ENCODE measurements around the gene SIK3.

The SIK3 gene

DNA sequence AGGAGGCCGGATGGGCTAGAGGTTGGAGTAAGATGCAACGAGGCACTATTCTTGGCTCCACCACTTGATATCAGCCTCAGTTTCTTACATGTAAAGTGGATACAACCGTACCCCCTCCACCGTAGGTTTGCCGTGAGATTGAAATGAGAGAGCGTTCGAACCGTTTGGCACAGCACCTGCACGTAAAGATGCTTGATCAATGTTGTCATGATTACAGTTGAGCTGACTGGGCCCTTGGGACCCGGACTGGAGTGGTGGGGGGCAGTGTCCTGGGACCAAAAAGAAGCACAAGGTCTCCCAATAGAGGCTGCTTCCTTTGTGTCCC, 264.8 kb downstream of the SIK3 start:
- DNase-seq: no peak

DNA sequence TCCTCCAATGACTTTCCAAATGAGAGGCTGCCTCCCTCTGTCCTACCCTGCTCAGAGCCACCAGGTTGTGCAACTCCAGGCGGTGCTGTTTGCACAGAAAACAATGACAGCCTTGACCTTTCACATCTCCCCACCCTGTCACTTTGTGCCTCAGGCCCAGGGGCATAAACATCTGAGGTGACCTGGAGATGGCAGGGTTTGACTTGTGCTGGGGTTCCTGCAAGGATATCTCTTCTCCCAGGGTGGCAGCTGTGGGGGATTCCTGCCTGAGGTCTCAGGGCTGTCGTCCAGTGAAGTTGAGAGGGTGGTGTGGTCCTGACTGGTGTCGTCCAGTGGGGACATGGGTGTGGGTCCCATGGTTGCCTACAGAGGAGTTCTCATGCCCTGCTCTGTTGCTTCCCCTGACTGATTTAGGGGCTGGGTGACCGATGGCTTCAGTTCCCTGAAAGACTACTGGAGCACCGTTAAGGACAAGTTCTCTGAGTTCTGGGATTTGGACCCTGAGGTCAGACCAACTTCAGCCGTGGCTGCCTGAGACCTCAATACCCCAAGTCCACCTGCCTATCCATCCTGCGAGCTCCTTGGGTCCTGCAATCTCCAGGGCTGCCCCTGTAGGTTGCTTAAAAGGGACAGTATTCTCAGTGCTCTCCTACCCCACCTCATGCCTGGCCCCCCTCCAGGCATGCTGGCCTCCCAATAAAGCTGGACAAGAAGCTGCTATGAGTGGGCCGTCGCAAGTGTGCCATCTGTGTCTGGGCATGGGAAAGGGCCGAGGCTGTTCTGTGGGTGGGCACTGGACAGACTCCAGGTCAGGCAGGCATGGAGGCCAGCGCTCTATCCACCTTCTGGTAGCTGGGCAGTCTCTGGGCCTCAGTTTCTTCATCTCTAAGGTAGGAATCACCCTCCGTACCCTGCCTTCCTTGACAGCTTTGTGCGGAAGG, 265.6 kb downstream of the SIK3 start:
- DNase-seq: no peak

DNA sequence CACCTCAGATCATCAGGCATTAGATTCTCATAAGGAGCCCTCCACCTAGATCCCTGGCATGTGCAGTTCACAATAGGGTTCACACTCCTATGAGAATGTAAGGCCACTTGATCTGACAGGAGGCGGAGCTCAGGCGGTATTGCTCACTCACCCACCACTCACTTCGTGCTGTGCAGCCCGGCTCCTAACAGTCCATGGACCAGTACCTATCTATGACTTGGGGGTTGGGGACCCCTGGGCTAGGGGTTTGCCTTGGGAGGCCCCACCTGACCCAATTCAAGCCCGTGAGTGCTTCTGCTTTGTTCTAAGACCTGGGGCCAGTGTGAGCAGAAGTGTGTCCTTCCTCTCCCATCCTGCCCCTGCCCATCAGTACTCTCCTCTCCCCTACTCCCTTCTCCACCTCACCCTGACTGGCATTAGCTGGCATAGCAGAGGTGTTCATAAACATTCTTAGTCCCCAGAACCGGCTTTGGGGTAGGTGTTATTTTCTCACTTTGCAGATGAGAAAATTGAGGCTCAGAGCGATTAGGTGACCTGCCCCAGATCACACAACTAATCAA, 266.4 kb downstream of the SIK3 start:
- DNase-seq: no peak

DNA sequence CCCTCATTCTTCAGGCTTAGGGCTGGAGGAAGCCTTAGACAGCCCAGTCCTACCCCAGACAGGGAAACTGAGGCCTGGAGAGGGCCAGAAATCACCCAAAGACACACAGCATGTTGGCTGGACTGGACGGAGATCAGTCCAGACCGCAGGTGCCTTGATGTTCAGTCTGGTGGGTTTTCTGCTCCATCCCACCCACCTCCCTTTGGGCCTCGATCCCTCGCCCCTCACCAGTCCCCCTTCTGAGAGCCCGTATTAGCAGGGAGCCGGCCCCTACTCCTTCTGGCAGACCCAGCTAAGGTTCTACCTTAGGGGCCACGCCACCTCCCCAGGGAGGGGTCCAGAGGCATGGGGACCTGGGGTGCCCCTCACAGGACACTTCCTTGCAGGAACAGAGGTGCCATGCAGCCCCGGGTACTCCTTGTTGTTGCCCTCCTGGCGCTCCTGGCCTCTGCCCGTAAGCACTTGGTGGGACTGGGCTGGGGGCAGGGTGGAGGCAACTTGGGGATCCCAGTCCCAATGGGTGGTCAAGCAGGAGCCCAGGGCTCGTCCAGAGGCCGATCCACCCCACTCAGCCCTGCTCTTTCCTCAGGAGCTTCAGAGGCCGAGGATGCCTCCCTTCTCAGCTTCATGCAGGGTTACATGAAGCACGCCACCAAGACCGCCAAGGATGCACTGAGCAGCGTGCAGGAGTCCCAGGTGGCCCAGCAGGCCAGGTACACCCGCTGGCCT, 267.9 kb downstream of the SIK3 start:
- no peak for DNase-seq

DNA sequence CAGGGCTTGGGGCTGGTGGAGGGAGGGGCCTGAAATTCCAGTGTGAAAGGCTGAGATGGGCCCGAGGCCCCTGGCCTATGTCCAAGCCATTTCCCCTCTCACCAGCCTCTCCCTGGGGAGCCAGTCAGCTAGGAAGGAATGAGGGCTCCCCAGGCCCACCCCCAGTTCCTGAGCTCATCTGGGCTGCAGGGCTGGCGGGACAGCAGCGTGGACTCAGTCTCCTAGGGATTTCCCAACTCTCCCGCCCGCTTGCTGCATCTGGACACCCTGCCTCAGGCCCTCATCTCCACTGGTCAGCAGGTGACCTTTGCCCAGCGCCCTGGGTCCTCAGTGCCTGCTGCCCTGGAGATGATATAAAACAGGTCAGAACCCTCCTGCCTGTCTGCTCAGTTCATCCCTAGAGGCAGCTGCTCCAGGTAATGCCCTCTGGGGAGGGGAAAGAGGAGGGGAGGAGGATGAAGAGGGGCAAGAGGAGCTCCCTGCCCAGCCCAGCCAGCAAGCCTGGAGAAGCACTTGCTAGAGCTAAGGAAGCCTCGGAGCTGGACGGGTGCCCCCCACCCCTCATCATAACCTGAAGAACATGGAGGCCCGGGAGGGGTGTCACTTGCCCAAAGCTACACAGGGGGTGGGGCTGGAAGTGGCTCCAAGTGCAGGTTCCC, 268.6 kb downstream of the SIK3 start, which contains the start of gene APOC3:
APOC3 (plus strand) TSS at position 383 of the 659 bp plus-strand sequence. CDS start 676 bp downstream, outside the sequence.
- peak; percentile 73 for DNase-seq

DNA sequence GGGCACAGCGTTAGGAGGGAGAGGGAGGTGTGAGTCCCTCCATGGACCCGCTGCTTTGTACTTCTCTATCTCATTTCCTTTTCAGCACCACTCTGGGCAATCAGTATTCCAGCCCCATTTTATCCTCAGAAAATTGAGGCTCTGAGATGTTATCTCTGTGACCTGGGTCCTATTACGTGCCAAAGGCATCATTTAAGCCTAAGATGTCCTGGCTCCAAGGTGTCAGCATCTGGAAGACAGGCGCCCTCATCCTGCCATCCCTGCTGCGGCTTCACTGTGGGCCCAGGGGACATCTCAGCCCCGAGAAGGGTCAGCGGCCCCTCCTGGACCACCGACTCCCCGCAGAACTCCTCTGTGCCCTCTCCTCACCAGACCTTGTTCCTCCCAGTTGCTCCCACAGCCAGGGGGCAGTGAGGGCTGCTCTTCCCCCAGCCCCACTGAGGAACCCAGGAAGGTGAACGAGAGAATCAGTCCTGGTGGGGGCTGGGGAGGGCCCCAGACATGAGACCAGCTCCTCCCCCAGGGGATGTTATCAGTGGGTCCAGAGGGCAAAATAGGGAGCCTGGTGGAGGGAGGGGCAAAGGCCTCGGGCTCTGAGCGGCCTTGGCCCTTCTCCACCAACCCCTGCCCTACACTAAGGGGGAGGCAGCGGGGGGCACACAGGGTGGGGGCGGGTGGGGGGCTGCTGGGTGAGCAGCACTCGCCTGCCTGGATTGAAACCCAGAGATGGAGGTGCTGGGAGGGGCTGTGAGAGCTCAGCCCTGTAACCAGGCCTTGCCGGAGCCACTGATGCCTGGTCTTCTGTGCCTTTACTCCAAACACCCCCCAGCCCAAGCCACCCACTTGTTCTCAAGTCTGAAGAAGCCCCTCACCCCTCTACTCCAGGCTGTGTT, 269.4 kb downstream of the SIK3 start:
- DNase-seq: no peak

DNA sequence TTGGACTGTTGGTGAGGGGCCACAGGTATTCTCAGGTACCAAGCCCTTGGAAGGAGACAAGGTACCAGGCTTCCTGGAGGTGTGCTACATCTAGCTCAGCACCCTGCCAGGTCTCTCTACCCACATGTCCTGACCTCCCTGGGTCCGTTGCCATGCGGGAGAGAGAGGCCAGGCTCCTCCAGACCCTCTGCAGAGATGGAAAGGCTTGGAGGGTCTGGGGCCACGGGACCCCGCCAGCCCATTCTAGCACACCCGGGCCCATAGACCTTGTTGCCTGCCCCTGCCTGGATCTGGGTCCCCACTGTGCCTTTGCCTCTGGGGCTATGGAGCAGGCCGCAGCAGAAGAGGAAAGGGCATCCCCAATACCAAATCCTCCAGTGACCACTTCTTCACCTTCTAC, 270.8 kb downstream of the SIK3 start:
- no peak for DNase-seq

DNA sequence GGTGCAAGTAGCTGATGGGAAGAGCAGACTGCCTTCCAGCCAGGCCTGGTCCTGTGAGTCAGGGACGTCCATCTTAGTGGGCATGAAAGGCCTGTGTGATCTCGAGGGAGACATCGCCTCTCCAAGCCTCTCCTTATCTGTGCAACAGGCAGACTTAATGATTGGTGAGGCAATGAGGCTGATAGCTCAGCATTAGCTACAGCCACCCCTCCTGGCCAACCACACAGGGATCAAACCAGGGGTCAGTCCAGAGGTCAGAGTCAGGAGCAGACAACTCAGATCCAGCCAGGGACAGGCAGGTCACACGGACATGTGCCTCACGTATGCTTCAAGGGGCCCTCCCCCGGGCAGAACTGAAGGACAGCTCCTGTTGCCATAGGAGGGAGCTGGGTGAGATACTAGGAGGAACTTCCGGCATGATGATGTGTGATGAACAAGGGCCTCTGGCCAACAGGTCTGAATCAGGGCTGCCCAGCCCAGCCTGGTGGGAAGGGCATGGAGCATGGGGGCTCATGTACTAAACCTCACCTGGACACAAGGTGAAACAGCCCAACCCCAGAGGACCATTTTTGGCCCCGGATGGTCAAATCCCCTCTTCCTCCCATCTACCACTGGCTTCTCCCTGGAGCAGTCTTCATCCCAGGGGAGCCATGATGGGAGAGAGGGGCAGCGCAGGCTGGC, 271.3 kb downstream of the SIK3 start:
- no peak for DNase-seq

DNA sequence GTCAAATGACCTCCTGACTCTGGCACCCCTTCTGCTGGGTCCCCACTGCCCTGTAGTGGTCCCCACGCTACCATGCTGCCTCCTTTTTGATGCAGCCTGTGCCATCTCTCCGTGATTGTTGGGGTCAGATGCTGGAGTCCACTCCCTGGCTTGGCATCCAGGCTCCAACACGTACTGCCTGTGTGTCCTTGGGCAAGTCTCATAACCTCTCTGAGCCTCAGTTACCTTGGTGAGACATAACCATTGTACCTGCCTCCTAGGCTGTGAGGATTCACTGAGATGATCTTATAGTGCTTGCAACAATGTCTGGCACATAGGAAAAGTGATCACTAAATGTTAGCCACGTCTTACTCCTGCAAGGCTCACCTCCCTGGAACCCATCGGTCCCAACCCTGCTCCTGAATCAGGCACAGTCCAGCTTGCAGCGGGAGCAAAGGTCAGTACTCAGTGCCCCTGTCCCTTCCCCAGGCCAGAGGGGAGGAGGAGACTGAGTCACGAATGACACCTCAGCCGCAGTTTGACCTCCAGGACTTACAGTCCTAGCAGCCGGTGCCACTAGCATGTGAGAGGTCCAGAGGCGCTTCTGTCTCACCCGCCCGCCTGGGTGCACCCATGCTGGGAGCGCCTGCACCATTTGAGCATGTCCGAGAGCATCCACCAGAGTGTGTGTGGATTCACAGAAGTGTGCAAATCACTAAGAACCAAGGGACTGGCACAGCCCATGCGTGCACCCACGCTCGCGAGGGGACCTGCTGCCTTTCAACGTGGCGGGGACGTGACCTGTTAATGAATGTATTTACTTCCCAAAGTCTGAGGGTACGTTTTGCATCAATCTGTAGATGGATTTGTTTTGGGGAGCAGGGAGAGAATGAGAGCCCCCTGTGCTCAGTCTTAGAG, 272.1 kb downstream of the SIK3 start:
- no peak for DNase-seq

DNA sequence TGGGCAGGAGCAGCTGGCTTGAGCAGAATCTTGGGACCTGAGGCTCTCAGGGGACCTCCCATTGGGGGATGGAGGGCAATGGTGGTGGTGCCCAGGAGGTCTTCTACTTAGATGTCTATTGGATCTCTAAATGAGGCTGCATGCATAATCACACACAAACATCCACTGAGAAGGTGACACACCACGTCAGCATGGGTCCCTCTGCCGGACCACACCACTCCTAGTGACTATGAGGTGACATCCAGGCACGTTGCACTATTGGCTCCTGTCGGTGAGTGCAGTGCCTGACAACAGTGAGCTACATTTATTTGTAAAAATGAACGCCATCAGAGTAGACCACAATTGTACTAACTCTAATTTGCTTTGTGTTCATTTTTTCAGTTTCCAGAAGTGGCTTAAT, 272.8 kb downstream of the SIK3 start:
- no peak for DNase-seq

DNA sequence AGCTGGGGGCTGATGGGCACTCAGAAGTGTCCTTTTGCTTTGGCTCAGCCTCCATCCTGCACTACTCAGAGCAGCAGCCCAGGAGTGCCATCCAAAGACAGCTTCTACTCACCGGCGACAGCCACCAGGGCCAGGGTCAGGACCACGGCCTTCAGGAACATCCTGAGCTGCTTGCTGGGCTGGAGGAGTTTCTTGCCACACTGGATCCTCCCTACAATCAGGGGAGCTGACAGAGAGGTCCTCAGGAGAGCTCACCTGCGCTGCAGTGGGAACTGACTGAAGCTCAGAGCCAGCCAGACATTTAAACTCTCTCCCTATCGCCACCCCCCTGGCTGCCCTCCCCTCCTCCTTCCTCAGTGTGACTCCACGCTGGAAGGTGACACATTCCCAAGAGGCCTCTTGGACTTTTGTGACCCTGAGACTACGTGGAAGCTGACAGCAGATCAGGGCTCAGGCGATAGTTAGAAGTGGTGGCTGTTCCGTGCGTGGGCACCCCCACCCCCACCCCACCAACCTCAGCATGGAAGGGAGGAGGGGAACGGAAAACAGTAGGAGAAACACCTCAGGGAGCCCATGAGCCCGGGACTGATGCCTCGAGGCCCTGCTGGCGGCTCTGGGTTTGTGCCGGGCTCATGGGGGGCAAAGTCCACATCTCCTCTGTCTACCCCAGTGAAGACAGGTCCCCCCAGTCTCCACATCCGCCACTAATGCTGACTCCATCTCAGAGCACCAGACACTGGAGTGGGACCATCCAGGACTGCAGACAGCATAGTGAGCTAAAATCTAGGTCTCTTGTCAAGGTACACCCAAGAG, 275.0 kb downstream of the SIK3 start, which contains the start of gene APOA4:
APOA4 (minus strand) TSS at position 274 of the 813 bp plus-strand sequence; CDS start at position 161, 113 bp downstream.
- no peak for DNase-seq

DNA sequence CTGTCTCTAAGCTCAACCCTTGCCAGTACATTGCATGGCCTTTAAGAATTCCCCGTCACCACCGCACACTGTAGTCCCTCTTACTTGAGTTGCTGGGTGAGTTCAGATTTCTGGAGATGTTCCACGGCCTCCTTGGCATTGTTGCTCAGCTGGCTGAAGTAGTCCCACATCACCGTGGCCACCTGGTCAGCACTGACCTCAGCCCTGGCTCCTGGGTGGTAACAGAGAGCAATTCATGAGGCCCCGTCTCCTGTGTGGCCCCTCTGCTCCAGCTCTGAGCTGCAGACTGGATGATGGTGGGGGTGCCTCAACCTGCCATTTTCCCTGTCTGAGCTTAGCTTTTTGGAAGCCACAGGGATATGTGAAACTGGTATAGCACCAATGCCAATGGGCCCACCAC, 275.7 kb downstream of the SIK3 start:
- no peak for DNase-seq

DNA sequence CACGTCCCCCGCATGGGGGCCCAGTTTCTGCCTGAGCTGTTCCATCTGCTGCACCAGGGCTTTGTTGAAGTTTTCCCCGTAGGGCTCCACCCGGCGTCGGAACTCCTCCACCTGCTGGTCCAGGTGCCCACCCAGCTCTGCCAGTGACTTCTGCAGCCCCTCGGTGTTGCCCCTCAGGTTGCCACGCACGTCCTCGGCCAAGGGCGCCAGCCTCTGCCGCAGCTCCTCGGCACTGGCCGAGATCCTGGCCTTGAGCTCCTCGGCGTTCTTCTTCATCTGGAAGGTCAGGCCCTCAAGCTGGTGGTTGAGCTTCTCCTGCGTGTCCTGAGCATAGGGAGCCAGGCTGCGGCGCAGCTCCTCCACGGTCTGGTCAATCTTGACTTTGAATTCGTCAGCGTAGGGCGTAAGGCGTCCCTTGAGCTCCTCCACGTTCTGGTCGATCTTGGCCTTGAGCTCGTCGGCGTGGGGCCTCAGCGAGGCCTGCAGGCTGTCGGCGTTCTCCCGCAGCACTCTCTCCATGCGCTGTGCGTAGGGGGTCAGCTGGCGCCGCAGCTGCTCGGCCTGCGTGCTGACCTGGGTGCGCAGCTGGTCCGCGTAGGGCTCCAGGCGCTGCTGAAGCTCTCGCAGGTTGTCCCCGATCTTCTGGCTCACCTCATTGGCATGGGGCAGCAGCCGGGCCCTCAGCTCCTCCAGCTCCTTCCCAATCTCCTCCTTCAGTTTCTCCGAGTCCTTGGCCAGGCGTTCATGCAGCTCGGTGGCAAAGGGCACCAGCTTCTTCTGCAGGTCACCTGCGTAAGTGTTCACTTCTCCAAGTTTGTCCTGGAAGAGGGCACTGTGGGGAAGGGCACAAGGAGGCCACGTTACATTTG, 276.9 kb downstream of the SIK3 start:
- DNase-seq: no peak

DNA sequence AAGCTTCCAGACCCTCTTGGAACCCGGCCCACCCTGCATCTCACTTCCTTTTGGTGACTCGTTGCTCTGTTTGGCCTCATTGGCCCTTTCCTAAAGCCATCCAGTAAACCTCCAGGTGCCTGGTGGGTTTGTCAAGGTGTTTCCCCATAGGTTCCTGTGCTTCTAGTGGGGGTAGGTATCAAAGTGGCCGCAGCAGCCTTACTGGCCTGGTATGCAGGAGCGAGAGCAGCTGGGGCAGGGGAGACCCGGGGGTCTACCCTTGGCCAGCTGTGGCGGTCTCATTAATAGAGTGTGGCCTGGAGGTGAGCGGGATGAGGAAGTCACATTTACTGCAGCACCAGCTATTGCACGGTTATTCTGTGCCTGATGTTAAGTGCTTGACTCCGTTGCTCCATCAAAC, 279.2 kb downstream of the SIK3 start:
- DNase-seq: no peak

DNA sequence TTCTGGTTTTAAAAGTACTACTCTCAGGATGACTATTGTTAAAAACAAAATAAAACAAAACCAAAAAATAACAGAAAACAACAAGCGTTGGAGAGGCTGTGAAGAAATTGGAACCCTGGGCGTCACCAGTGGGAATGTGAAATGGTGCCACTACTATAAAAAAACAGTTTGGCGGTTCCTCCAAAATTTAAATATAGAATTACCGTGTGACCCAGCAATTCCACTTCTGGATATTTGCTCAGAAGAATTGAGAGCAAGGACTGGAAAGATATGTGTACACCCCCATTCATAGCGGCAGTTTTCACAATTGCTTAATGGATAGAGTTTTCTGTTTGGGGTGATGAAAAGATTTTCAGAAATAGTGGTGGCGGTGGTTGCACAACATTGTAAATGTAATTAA, 283.7 kb downstream of the SIK3 start:
- no peak for DNase-seq

DNA sequence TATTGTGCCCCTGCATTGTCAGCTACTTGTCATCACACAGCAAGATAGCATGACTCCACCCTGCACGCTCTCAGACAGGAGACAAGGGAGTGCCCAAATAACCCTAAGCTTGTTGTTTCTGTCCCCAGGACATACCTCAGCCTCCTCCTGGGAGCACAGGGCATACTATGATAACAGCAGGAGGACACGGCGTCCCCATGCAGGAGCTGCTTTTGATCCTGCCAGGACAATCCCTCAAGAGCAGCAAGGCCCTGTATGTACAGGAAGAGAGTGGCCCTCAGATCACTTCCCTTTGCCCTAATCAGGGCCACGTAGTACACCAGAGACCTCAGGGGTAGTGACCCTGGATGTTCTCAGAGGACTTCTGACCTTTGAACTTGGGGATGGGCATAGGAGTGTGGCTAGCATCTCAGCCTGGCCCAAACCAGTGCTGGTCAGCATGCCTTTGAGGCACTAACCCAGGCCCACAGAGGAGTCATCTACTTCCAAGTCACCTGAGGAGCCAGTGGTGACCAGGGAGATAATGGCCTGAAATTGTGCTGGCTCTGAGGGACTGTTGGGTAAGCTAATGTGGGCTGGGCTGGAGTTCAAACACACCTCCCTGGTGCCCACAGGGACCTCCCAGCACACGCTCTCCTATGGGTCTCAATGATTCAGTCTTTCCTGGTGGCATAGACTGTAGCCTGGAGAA, 284.3 kb downstream of the SIK3 start:
- no peak for DNase-seq

DNA sequence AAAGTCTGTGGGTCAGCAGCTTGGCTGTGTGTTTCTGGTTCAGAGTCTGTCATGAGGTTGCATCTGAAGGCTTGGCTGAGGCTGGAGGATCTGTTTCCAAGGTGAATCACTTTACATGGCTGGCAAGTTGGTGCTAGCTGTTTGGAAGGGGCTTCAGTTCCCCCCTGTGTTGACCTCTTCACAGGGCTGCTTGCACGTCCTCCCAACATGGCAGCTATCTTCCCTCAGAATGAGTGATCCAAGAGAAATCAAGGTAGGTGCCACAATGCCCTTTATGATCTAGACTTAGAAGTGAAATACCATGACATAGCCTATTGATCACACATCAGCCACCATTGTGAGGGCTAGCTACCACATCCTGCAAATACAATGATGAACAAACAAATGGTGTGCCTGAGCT, 285.1 kb downstream of the SIK3 start:
- no peak for DNase-seq

DNA sequence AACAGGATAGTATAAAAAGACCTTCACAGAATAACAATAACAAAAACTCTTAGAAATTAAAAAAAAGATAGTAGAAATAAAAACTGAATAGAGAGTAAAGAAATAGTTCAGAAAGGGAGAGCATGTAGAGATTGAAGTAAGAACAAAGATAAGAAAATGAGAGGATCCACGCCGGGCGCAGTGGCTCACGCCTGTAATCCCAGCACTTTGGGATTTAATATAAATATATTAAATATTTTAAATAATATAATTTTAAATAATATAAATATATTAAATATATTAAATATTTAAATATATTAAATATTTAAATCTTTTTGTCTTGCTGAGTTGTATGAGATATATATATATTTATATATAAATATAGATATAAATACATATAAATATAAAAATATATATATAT, 286.1 kb downstream of the SIK3 start:
- no peak for DNase-seq

Data from fibroblast of skin of right quadriceps (primary cell).